H1 (cell line): ENCODE data around the gene ANKS1A. TPM values are rescaled to one million over a fixed set of nuclear protein-coding genes. Genes with fewer than 3 reads are reported as not detected.

ENCODE experiments used
- POU5F1 ChIP-seq: IDR thresholded peaks from 2 replicates; pipeline ENCODE4 v1.6.1; 2011; ENCODE audit warnings: low read depth, mild to moderate bottlenecking, low read length, moderate library complexity
- polyA plus RNA-seq, 7 experiments: library from polyadenylated mRNA; depleted of rRNA in 3 of 7; stranded (reverse) in 5 of 7; unstranded in 2 of 7; fragments of >200 nt in 5 of 7; fragments of 200-250 nt in 2 of 7; gene quantifications; 1 replicate in 5 of 7; 2 replicates in 1 of 7; 4 replicates in 1 of 7; pipeline versions ENCODE4 v1.2.1 to v1.2.3, GENCODE V29; 2011 to 2013; ENCODE audit warnings: missing spikeins in 2 of 7, mixed read lengths in 2 of 7
- total RNA-seq: library from RNA; stranded (reverse); fragmentation: NEBNext Ultra II Directional; extraction: Animal tissue kit (Norgen Biotek cat#: 25700); gene quantifications from 2 replicates; pipeline ENCODE4 v1.2.1, GENCODE V29; 2021
- TF ChIP-seq, protein P1 (sequence below): IDR thresholded peaks from 2 replicates; pipeline ENCODE4 v1.6.1; 2011; ENCODE audit warnings: low read length, improper control_type of control experiment

Gene ANKS1A
- total and polyA plus RNA-seq, 2 of the 8 experiments (the other 6 are each of a cell fraction or from before 2014, with no cell fraction given): 9.8 to 30.9 TPM

DNA sequence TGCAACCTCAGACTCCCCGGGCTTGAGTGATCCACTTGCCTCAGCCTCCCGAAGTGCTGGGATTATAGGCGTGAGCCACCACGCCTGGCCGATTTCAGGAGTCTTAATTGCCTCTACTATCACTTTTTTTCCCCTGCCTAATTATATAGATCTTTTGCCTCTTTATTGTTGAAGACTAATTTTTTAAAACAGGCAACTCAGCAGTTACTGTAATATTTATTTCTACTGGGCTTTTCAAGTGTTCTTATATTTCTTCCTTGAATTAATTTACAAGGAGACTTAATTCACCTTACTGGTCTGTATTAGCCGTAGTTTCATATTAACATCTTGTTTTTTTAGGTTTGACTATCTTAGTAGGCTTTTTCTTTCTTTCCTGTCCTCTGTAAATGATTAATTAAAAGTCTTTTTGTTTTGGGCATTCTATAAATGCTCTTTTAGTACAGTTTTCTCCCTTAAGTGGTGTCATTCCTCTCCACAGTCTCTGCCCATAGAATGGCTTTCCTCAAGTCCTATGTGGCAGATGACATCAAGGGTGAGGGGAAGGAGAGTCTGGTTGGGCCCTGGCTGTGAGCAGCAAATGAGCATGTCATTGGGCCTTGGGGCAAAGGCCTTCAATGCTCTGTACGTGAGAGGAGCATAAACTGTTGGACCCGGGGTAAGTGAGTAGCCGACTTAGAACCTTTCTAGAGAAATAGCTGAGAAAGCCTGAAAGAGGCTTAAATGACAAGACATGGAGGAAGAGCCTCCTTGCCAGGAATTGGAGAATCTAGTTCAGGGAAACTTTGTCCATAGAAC lies 36.0 kb downstream of the ANKS1A start (continued):
- TF ChIP-seq, protein P1, sequence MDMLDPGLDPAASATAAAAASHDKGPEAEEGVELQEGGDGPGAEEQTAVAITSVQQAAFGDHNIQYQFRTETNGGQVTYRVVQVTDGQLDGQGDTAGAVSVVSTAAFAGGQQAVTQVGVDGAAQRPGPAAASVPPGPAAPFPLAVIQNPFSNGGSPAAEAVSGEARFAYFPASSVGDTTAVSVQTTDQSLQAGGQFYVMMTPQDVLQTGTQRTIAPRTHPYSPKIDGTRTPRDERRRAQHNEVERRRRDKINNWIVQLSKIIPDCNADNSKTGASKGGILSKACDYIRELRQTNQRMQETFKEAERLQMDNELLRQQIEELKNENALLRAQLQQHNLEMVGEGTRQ: no peak
- no peak for TF ChIP-seq POU5F1
